GM23338 (cell line): ENCODE measurements around the gene PERCC1. TPM values are rescaled to one million over a fixed set of nuclear protein-coding genes. Genes with fewer than 3 reads are reported as not detected.
A peak's percentile ranks its signal among the peaks of the same experiment; 100 is the strongest.

Experiments
- ATAC-seq: fragments of 200-7000 bp; cut with Tn5 transposase; 3 replicates; pipeline ENCODE4 v1.9.1; 2020
- DNase-seq: peaks from one replicate; pipeline ENCODE4 v3.0.0-alpha.2; 2015; ENCODE audit warnings: low spot score
- H2AFZ ChIP-seq: fragments of 200-600 bp; sonication (generic); 2 replicates; pipeline ENCODE4 v1.8.0; 2016; ENCODE audit warnings: antibody characterized with exemption, mild to moderate bottlenecking, moderate library complexity
- H3F3A ChIP-seq: fragments of 200-600 bp; sonication (generic); replicated peaks from 2 replicates; pipeline ENCODE4 v1.8.0; 2017; ENCODE audit warnings: antibody characterized with exemption, mixed run types, low read depth
- H3K27ac ChIP-seq: fragments of 200-600 bp; sonication (generic); 2 replicates; pipeline ENCODE4 v1.6.1; 2016; ENCODE audit warnings: low read depth
- H3K27me3 ChIP-seq: fragments of 200-600 bp; sonication (generic); 2 replicates; pipeline ENCODE4 v1.8.0; 2016; ENCODE audit warnings: mild to moderate bottlenecking, mixed run types, moderate library complexity; ENCODE audit not compliant: insufficient read depth
- H3K36me3 ChIP-seq: fragments of 200-600 bp; sonication (generic); 2 replicates; pipeline ENCODE4 v1.8.0; 2016; ENCODE audit warnings: mild to moderate bottlenecking; ENCODE audit not compliant: insufficient read depth
- H3K4me1 ChIP-seq: fragments of 200-600 bp; sonication (generic); 2 replicates; pipeline ENCODE4 v1.8.0; 2016; ENCODE audit warnings: mild to moderate bottlenecking, moderate library complexity; ENCODE audit not compliant: insufficient read depth
- H3K4me2 ChIP-seq: fragments of 200-600 bp; sonication (generic); 2 replicates; pipeline ENCODE4 v1.7.1; 2017; ENCODE audit warnings: mixed run types
- H3K4me3 ChIP-seq: fragments of 200-600 bp; sonication (generic); 2 replicates; pipeline ENCODE4 v1.6.1; 2016; ENCODE audit warnings: mixed run types
- H3K79me2 ChIP-seq: fragments of 200-600 bp; sonication (generic); replicated peaks from 2 replicates; pipeline ENCODE4 v1.8.0; 2017; ENCODE audit warnings: mild to moderate bottlenecking; ENCODE audit not compliant: insufficient read depth
- H3K9me2 ChIP-seq: fragments of 200-600 bp; sonication (generic); 2 replicates; pipeline ENCODE4 v1.8.0; 2017; ENCODE audit not compliant: insufficient read depth
- H4K20me1 ChIP-seq: fragments of 200-600 bp; sonication (generic); replicated peaks from 2 replicates; pipeline ENCODE4 v1.8.0; 2017; ENCODE audit warnings: mild to moderate bottlenecking; ENCODE audit not compliant: insufficient read depth
- H3K27ac Mint-ChIP-seq: 2 replicates; pipeline ENCODE4 v1.8.0; 2020; ENCODE audit warnings: inconsistent platforms, mild to moderate bottlenecking, moderate library complexity, mixed read lengths
- H3K27me3 Mint-ChIP-seq: 3 replicates; pipeline ENCODE4 v1.8.0; 2022; ENCODE audit warnings: low read depth, mild to moderate bottlenecking, moderate library complexity, mixed read lengths, inconsistent platforms; ENCODE audit not compliant: insufficient read depth, poor library complexity
- H3K36me3 Mint-ChIP-seq: 3 replicates; pipeline ENCODE4 v1.8.0; 2021; ENCODE audit warnings: low read depth, mild to moderate bottlenecking, inconsistent platforms, moderate library complexity, mixed read lengths
- H3K4me1 Mint-ChIP-seq: 3 replicates; pipeline ENCODE4 v1.8.0; 2020; ENCODE audit warnings: mild to moderate bottlenecking, inconsistent platforms, mixed read lengths
- H3K4me3 Mint-ChIP-seq: 3 replicates; pipeline ENCODE4 v1.8.0; 2021; ENCODE audit warnings: moderate library complexity, mild to moderate bottlenecking, inconsistent platforms, mixed read lengths
- H3K9me3 Mint-ChIP-seq: 3 replicates; pipeline ENCODE4 v1.8.0; 2020; ENCODE audit warnings: moderate library complexity, mild to moderate bottlenecking, inconsistent platforms, mixed read lengths
- EZH2phosphoT487 ChIP-seq: fragments of 200-600 bp; sonication (generic); IDR thresholded peaks from one replicate; pipeline ENCODE4 v1.8.1; 2018; ENCODE audit warnings: antibody characterized with exemption; ENCODE audit not compliant: unreplicated experiment
- JUNB ChIP-seq: IDR thresholded peaks from one replicate; pipeline ENCODE4 v1.6.1; 2016; ENCODE audit warnings: antibody characterized with exemption; ENCODE audit not compliant: unreplicated experiment
- ZNF462 ChIP-seq: fragments of 250-450 bp; sonication (Bioruptor Pico); IDR thresholded peaks from 2 replicates; pipeline ENCODE4 v1.5.0; 2020; ENCODE audit warnings: mild to moderate bottlenecking, moderate library complexity
- polyA plus RNA-seq: library from polyadenylated mRNA; unstranded; fragments of >200 nt; fragmentation: Nextera tagmentation; extraction: Ambion mirVana; gene quantifications from 2 replicates; pipeline ENCODE4 v1.2.1, GENCODE V29; 2016
- total RNA-seq: library from RNA; depleted of rRNA; stranded (reverse); fragments of >200 nt; shearing (Covaris generic); gene quantifications from 2 replicates; pipeline ENCODE4 v1.2.3, GENCODE V29; 2014
- TF ChIP-seq, protein P1 (sequence below), 2 experiments: fragments of 200-600 bp in 1 of 2; sonication (generic) in 1 of 2; conservative IDR thresholded peaks; 2 replicates each; pipeline versions ENCODE4 v1.5.1 to v1.6.1; 2016 to 2017; ENCODE audit warnings: antibody characterized with exemption in 2 of 2, low read depth in 2 of 2, mild to moderate bottlenecking in 2 of 2, moderate library complexity in 1 of 2

The PERCC1 gene
- total and polyA plus RNA-seq, 2 experiments from 2014 or later: not detected

GRCh38 chr16:1398826-1399581 lies 31.9 kb upstream of the PERCC1 start (continued):
- TF ChIP-seq ZNF462: no peak

- Histone ChIP-seq H3K36me3 (no peaks in the 10 kb centered on the region), H3K4me2 (no peak overlapping the region), H3F3A (no peaks in the 10 kb centered on the region), H3K9me2 (no peaks in the 10 kb centered on the region), H2AFZ (no peak overlapping the region), H3K27me3 (no peaks in the 10 kb centered on the region), H3K27ac (no peak overlapping the region), H3K79me2 (no peaks in the 10 kb centered on the region), H3K4me1 (no peaks in the 10 kb centered on the region), H4K20me1 (peaks cover 2% of the 10 kb centered on the region; the same call in 1 of the 2 replicates), H3K4me3 (no peak overlapping the region)
- TF ChIP-seq JUNB (no peak), EZH2phosphoT487 (no peak)
- TF ChIP-seq, protein P1, sequence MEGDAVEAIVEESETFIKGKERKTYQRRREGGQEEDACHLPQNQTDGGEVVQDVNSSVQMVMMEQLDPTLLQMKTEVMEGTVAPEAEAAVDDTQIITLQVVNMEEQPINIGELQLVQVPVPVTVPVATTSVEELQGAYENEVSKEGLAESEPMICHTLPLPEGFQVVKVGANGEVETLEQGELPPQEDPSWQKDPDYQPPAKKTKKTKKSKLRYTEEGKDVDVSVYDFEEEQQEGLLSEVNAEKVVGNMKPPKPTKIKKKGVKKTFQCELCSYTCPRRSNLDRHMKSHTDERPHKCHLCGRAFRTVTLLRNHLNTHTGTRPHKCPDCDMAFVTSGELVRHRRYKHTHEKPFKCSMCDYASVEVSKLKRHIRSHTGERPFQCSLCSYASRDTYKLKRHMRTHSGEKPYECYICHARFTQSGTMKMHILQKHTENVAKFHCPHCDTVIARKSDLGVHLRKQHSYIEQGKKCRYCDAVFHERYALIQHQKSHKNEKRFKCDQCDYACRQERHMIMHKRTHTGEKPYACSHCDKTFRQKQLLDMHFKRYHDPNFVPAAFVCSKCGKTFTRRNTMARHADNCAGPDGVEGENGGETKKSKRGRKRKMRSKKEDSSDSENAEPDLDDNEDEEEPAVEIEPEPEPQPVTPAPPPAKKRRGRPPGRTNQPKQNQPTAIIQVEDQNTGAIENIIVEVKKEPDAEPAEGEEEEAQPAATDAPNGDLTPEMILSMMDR (conservative IDR thresholded peaks at IDR 0.05; ENCODE audit: low read depth in 2 of 2): peak in 1 of 2 experiments; percentile 39; a peak in 2 of 4 replicates
- no peaks in the 10 kb centered on the region; the same call in 2 of the 3 replicates for H3K4me1 Mint-ChIP-seq
- ATAC-seq (peak; percentile 44; the same call in 1 of the 3 replicates), DNase-seq (no peak)
- no peak overlapping the region for H3K4me3 Mint-ChIP-seq
- H3K27me3 Mint-ChIP-seq: peaks cover 12% of the 10 kb centered on the region
- no peaks in the 10 kb centered on the region for H3K9me3 Mint-ChIP-seq
- peaks cover 15% of the 10 kb centered on the region; the same call in 2 of the 3 replicates for H3K36me3 Mint-ChIP-seq
- no peak overlapping the region for H3K27ac Mint-ChIP-seq
Measured at GRCh38 chr16:1401061-1401757, 29.7 kb upstream of the PERCC1 start.
